Stimulated activated CD4-positive, alpha-beta T cell treated with anti-CD3 and anti-CD28 coated beads, Interleukin-2, amount 100 ng/mL, for 48 hours (primary cell): ENCODE results near the gene NAPG.
"Not testable (repeated sequence)": the region's sequence is repeated elsewhere in the genome, so short reads cannot be mapped to it uniquely, and the experiment has no call there.

Experiments used
- DNase-seq, 2 donors: peaks; one replicate each; pipeline ENCODE4 v3.0.0-alpha.2; 2020

NAPG gene

DNA sequence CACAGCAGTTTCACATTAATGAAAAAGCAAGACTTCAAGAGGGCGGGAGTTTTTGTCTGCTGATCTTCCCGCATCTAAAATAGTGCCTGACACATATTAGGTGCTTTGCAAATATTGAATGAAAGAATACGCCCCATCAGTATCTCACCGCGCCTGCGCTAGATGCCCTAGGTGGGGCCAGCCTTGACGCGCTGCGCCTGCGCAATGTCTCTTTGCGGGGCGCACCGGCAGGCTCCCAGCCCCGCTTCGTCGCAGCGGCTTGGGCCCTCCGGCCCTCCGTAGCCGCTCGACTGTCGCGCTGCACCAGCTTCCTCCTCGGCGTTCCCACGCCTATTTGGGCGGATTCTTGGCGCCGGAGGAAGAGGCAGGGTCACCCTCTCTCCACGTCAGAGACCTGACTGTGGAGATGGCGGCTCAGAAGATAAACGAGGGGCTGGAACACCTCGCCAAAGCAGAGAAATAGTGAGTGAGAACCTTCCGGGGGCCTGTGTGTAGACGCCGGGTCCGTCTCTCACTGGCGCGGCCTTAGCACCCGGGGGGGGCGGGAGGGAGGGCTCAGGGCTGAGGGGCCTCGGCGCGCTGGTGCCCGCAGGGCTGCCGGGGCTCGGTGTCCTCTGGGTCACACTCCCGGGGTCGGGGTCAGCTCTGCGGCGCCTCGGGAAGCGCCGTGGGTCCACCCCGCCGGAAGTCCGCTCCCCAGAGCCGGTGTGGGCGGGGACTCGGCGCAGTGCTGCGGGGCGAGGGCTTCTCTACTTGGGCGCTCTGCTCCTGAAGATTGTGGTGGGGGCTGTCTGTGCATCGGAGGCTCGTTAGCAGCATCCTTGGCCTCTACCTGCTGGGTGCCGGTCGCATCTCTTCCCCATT, at the start of gene NAPG:
NAPG (plus strand) TSS at position 331 of the 864 bp plus-strand sequence; CDS start at position 407, 76 bp downstream.
- peak; percentile 79 to 84 for DNase-seq

DNA sequence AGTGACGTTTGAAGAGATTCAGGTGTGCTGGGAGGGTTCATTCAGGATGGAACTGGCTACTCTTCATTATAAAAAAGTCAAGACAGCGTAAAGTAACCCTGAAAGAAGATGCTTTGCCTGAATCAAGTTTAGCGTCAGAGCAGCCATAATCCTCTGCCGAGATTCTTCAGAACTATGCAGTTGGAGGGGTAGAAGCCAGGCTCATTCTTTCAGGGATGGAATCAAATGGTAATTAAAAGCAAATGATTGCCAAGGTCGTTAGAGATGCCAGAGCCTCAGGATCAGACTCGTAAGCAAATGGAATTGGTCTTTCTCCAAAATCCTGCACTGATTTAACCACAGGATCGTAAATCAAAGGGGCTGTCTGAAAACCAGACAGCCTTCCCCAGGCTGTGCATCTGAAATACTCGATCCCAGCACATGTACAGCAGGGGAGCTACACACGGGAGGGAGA, 49.5 kb upstream of the NAPG start:
- no peak for DNase-seq

- DNase-seq: no peak
Measured at GRCh38 chr18:10477121-10477862, 48.5 kb upstream of the NAPG start.

DNA sequence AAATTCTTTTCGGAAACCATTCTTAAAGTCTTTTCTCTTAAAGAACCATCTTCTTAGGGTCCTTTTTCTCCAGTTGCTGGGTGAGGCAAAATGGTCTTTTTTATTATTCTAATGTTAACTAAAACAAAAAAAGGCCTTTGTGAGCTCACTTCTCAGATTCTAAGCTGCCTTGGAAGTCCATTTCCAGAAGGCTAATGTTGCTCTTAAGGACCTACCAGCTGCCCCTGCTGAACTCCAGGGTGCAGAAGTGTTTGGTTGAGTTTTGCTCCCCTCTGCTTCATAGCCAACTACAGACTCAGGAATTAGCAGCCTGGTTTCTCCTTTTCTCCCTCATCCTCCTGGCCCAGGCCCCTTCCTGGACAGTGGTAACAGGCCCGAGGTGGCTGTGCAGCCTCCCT, 48.0 kb upstream of the NAPG start:
- no peak for DNase-seq

DNA sequence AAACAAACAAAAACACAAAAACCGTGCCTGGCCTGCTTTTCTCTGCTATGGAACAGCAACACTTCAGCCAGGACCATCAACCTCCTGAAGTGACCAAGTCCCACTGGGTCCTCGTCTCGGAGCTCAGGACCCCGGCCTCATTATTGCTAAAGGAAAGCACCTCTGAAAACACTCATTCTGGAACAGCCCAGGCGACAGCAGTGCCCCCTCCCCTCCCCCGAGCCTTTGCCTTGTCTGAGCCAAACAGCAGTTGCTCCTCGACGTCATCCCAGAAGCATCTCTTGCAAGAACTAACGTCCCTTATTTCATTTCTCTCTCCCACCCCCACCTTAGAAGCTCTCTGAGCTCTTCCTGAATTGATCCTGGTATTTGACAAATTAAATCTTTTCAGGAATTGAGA, 44.0 kb upstream of the NAPG start:
- no peak for DNase-seq

DNA sequence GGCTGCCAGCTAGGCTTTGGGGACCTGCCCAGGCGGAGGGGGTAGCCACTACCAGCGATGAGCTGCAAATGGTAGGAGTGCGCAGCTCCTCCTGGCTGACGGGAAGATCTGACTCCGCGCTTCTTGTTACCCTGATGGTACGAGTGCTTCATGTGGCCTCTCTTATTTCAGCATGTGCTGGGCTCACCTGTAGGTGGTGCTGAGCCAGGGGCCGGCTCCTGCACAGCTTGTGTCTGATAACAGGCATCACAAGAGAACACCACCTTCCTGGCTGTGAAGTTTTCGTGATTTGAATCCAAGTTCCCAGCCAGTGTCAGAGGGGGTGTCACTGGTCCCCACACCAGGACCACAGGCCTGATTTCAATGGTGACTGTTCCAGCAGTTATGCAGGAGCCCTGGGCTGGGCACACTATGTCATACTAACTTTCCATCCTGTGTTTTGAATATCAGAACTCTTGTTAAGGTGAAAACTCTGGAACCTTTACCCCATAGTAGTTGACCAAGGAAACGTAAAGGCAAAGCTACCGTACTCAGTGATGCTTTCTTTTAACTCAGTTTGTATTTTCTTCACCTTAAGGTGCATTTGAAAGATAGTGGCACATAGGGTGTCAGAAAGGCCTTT, 43.4 kb upstream of the NAPG start:
- no peak for DNase-seq

GRCh38 chr18:10482985-10483949, 42.6 kb upstream of the NAPG start:
- DNase-seq: no peak

DNA sequence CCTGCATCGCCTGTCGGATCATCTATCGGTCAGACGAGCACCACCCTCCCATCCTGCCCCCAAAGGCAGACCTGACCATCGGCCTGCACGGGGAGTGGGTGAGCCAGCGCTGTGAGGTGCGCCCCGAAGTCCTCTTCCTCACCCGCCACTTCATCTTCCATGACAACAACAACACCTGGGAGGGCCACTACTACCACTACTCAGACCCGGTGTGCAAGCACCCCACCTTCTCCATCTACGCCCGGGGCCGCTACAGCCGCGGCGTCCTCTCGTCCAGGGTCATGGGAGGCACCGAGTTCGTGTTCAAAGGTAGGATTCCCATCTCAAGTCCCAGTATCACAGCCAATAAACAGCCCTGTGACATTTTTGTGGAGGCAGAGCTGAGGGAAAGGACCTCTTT, 40.4 kb upstream of the NAPG start:
- DNase-seq: no peak

DNA sequence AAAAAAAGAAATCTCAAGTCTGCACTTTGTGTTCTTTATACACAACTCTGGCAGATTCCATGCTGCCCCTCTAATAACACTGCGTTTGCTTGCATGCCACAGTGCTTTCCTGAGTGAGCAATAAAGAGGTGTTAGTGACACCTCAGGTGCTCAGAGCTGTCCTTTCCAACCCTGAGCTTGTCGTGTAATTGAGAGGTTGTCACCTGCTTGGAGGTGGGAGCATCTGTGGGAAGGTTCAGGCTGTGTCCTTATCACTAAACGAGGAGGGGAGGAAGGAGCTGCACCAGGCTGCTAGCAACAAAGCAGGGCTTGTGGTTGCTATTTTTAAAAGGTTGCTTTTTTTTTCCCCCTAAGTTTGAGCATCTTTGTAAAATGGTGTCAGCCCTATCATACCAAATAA, 39.5 kb upstream of the NAPG start:
- no peak for DNase-seq

GRCh38 chr18:10487154-10487553, 38.7 kb upstream of the NAPG start:
- DNase-seq: no peak

- no peak for DNase-seq
Measured at GRCh38 chr18:10488017-10488416, 37.8 kb upstream of the NAPG start.

DNA sequence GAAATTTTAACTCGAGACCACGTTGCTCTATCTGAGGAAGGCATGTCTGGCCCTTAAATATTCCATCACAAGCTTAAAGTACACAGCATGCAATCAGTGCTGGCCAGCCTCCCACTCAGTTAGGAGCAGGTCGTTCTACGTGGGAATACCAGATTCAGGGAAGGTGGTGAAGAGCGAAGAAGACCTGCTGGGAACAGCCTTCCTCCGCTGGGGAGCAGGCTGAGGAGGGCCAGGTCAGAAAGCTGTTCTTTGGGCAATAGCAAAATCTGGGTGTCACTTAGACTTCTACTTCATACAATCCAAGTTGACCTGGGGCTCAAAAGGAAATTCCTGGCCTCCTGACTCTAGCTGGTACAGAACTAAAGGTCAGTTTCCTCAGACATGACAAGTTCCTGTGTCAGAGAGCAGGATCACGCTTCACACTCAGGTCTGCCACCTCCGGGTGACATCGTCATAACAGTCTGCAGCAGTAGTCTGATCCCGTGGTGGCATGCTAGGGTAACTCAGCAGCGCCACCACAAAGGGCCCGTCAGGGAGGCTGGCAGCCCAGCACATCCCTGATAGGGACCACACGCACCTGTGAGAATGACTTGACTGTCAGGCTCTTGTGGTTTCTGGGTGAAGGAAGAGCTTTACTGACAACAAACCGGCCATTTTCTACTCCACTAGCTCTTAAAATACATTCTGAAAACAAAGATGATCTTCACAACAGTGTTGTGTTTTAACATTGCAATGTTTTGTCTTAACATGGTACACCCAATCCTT, 35.2 kb upstream of the NAPG start:
- DNase-seq: peak; percentile 35 to 49

GRCh38 chr18:10495936-10496335, 29.9 kb upstream of the NAPG start:
- no peak for DNase-seq

- no peak for DNase-seq
Measured at GRCh38 chr18:10497206-10497749, 28.5 kb upstream of the NAPG start.

DNA sequence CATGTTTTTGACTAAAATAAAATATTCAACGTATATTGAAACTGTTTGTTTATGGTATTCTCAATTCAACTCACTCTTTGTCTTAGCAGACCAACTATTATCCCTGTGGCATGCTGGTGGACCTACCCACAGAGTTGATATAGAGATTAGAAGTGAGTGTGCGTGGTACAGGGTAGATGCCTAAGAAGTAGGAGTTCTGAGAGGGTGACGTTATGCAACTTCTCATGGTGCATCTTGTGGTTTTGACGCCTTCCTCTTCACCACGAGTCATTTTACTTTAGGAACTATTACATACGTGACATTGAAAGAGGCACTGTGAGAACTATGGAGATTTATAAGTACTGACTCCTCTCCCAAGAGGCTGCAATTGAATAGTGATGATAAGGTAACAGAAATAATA, 26.6 kb upstream of the NAPG start:
- no peak for DNase-seq

DNA sequence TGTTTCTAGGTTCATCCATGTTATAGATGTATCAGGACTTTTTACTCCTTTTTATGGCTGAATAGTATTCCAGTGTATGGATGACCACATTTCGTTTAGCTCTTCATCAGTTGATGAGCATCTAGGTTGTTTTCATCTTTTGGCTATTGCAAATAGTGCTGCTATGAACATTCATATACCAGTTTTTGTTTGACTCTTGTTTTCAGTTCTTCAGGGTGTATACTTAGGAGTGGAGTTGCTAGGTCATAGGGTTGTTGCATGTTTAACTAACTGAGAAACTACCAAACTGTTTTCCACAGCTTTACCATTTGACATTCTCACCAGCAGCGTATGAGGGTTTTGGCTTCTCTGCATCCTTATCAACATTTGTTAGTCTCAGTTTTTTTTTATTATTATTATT, 25.8 kb upstream of the NAPG start:
- no peak for DNase-seq

DNA sequence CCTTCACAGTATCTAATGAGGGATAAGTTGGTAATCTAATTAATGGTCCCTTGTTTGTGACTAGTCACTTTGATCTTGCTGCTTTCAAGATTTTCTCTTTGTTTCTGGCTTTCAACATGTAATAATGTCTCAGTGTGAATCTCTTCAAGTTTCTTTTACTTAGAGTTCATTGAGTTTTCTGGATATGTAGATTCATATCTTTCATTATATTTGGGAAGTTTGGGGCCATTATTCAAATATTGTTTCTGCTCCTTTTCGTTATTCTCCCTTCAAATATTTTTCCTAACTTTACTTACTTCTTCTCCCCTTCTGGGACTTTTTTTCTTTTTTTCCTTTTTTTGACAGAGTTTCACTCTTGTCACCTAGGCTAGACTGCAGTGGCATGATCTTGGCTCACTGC, 21.1 kb upstream of the NAPG start:
- DNase-seq: no peak

DNA sequence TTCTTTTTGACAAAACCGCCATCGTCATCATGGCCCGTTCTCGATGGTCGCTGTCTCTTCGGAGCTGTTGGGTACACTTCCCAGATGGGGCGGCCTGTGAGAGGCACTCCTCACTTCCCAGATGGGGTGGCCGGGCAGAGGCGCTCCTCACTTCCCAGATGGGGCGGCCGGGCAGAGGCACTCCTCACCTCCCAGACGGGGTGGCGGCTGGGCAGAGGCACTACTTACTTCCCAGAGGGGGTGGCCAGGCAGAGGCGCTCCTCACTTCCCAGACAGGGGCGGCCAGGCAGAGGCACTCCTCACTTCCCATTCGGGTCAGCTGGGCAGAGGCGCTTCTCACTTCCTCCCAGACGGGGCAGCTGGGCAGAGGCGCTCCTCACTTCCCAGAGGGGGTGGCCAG, 19.9 kb upstream of the NAPG start:
- not testable (repeated sequence) for DNase-seq

- no peak for DNase-seq
Measured at GRCh38 chr18:10508591-10508990, 17.2 kb upstream of the NAPG start.

DNA sequence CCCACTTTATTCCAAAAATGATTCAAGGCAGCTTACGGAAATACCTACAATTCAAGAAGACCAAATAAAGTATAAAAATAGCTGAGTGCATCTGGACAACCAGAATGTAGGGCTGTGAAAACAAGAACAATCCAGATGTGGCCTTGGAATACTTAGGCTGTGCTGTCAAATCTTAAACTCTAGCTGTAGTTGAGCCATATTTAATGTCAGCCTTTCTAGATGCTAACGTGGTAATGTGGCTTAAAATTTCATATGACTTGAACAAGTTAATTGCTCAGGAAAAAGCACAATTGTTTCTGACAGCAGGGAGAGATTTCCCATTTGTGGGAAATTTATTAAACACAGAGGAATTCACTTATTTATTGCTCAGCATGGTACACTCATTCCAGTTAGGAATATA, 14.6 kb upstream of the NAPG start:
- no peak for DNase-seq

- DNase-seq: no peak
Measured at GRCh38 chr18:10514082-10514481, 11.7 kb upstream of the NAPG start.
